ENCODE results near the gene ERICH3.
A peak's percentile ranks its signal among the peaks of the same experiment; 100 is the strongest.

Gene ERICH3

GRCh38 chr1:74673351-74674111 is at the start of gene ERICH3:
ERICH3 (minus strand) TSS chr1:74673792; CDS start chr1:74673519, 273 bp downstream.
- DNase-seq: no peak

GRCh38 chr1:74717626-74718025 is 44.0 kb upstream of the ERICH3 start:
- DNase-seq: no peak

- DNase-seq: no peak
Observed at GRCh38 chr1:74716822-74717221, 43.2 kb upstream of the ERICH3 start.

GRCh38 chr1:74715806-74716205 is 42.2 kb upstream of the ERICH3 start:
- no peak for DNase-seq

- no peak for DNase-seq
Observed at GRCh38 chr1:74715236-74715502, 41.6 kb upstream of the ERICH3 start.

GRCh38 chr1:74714429-74715235 is 41.0 kb upstream of the ERICH3 start:
- DNase-seq: no peak

- DNase-seq: no peak
Observed at GRCh38 chr1:74713849-74714248, 40.3 kb upstream of the ERICH3 start.

- no peak for DNase-seq
Observed at GRCh38 chr1:74712881-74713280, 39.3 kb upstream of the ERICH3 start.

- DNase-seq: no peak
Observed at GRCh38 chr1:74703386-74704182, 30.0 kb upstream of the ERICH3 start.

- DNase-seq: no peak
Observed at GRCh38 chr1:74699331-74699730, 25.7 kb upstream of the ERICH3 start.

- DNase-seq: no peak
Observed at GRCh38 chr1:74697832-74698231, 24.2 kb upstream of the ERICH3 start.

GRCh38 chr1:74693473-74693872 is 19.9 kb upstream of the ERICH3 start:
- no peak for DNase-seq

- no peak for DNase-seq
Observed at GRCh38 chr1:74690909-74691308, 17.3 kb upstream of the ERICH3 start.

GRCh38 chr1:74690364-74690696 is 16.7 kb upstream of the ERICH3 start:
- no peak for DNase-seq

- peak; percentile 11 to 47 for DNase-seq
Observed at GRCh38 chr1:74689621-74690363, 16.2 kb upstream of the ERICH3 start.

- no peak for DNase-seq
Observed at GRCh38 chr1:74686928-74687327, 13.3 kb upstream of the ERICH3 start.

GRCh38 chr1:74684301-74684700 is 10.7 kb upstream of the ERICH3 start:
- DNase-seq: no peak

GRCh38 chr1:74683656-74684055 is 10.1 kb upstream of the ERICH3 start:
- DNase-seq: no peak

- no peak for DNase-seq
Observed at GRCh38 chr1:74681851-74682250, 8.3 kb upstream of the ERICH3 start.

- no peak for DNase-seq
Observed at GRCh38 chr1:74681449-74681848, 7.9 kb upstream of the ERICH3 start.

GRCh38 chr1:74681001-74681400 is 7.4 kb upstream of the ERICH3 start:
- no peak for DNase-seq

GRCh38 chr1:74679811-74680210 is 6.2 kb upstream of the ERICH3 start:
- no peak for DNase-seq

GRCh38 chr1:74677926-74678325 is 4.3 kb upstream of the ERICH3 start:
- DNase-seq: no peak

Measured in activated CD4-positive, alpha-beta T cell treated with anti-CD3 and anti-CD28 coated beads for 4 hours (primary cell).